ENCODE results near the gene CC2D1A. TPM values are rescaled to one million over a fixed set of nuclear protein-coding genes. Genes with fewer than 3 reads are reported as not detected.
"Not testable (repeated sequence)": the region's sequence is repeated elsewhere in the genome, so short reads cannot be mapped to it uniquely, and the experiment has no call there.

CC2D1A gene
- total RNA-seq, 1 experiment from 2014 or later, result 26.2 TPM

GRCh38 chr19:13920940-13921747 lies 15.1 kb downstream of the CC2D1A start:
- H3K36me3 ChIP-seq, result peaks cover 56% of the 10 kb centered on the region
- peak; percentile 51 for DNase-seq
- no peaks in the 10 kb centered on the region for H3K27me3 ChIP-seq
- no peaks in the 10 kb centered on the region; the same call in 1 of the 2 replicates for H3K9me3 ChIP-seq
- H3K4me3 ChIP-seq, result no peak overlapping the region

- H3K36me3 ChIP-seq, result peaks cover 62% of the 10 kb centered on the region
- not testable (repeated sequence) for DNase-seq, H3K9me3 ChIP-seq, H3K4me3 ChIP-seq, H3K27me3 ChIP-seq
These were observed 16.1 kb downstream of the CC2D1A start for GRCh38 chr19:13922118-13922517.

- no peak for DNase-seq
- no peaks in the 10 kb centered on the region; the same call in 1 of the 2 replicates for H3K9me3 ChIP-seq
- no peak overlapping the region for H3K4me3 ChIP-seq
- peaks cover 64% of the 10 kb centered on the region for H3K36me3 ChIP-seq
- H3K27me3 ChIP-seq, result no peaks in the 10 kb centered on the region
These were observed 17.4 kb downstream of the CC2D1A start for GRCh38 chr19:13923194-13923987.

- Histone ChIP-seq H3K4me3 (no peak overlapping the region), H3K36me3 (peaks cover 45% of the 10 kb centered on the region), H3K9me3 (no peaks in the 10 kb centered on the region; the same call in 1 of the 2 replicates), H3K27me3 (no peaks in the 10 kb centered on the region)
- DNase-seq, result no peak
These were observed 20.0 kb downstream of the CC2D1A start for GRCh38 chr19:13926010-13926409.

GRCh38 chr19:13926715-13927114 lies 20.7 kb downstream of the CC2D1A start:
- no peak for DNase-seq
- Histone ChIP-seq H3K9me3 (no peaks in the 10 kb centered on the region), H3K36me3 (peaks cover 38% of the 10 kb centered on the region), H3K4me3 (no peak overlapping the region), H3K27me3 (no peaks in the 10 kb centered on the region)

GRCh38 chr19:13929340-13929739 lies 23.3 kb downstream of the CC2D1A start:
- Histone ChIP-seq H3K9me3 (no peaks in the 10 kb centered on the region), H3K27me3 (no peaks in the 10 kb centered on the region), H3K36me3 (peaks cover 22% of the 10 kb centered on the region), H3K4me3 (no peak overlapping the region)
- no peak for DNase-seq

GRCh38 chr19:13929956-13930355 lies 24.0 kb downstream of the CC2D1A start:
- peaks cover 20% of the 10 kb centered on the region for H3K36me3 ChIP-seq
- H3K9me3 ChIP-seq, result no peaks in the 10 kb centered on the region
- DNase-seq, result no peak
- H3K27me3 ChIP-seq, result no peaks in the 10 kb centered on the region
- H3K4me3 ChIP-seq, result no peak overlapping the region

- H3K9me3 ChIP-seq, result no peaks in the 10 kb centered on the region
- H3K27me3 ChIP-seq, result no peaks in the 10 kb centered on the region
- no peak overlapping the region for H3K4me3 ChIP-seq
- peaks cover 17% of the 10 kb centered on the region for H3K36me3 ChIP-seq
- no peak for DNase-seq
These were observed 24.4 kb downstream of the CC2D1A start for GRCh38 chr19:13930402-13930801.

GRCh38 chr19:13931391-13932148 lies 25.6 kb downstream of the CC2D1A start:
- DNase-seq, result no peak
- Histone ChIP-seq H3K9me3 (no peaks in the 10 kb centered on the region), H3K4me3 (no peak overlapping the region), H3K27me3 (no peaks in the 10 kb centered on the region), H3K36me3 (peaks cover 11% of the 10 kb centered on the region)

- H3K9me3 ChIP-seq, result no peaks in the 10 kb centered on the region
- H3K36me3 ChIP-seq, result peaks cover 8% of the 10 kb centered on the region
- no peak for DNase-seq
- no peak overlapping the region for H3K4me3 ChIP-seq
- no peaks in the 10 kb centered on the region for H3K27me3 ChIP-seq
These were observed 26.2 kb downstream of the CC2D1A start for GRCh38 chr19:13932149-13932637.

- DNase-seq, result no peak
- Histone ChIP-seq H3K36me3 (peaks cover 7% of the 10 kb centered on the region; the same call in 1 of the 2 replicates), H3K9me3 (no peaks in the 10 kb centered on the region), H3K4me3 (no peak overlapping the region), H3K27me3 (no peaks in the 10 kb centered on the region)
These were observed 27.0 kb downstream of the CC2D1A start for GRCh38 chr19:13932911-13933393.

GRCh38 chr19:13934785-13935109 lies 28.7 kb downstream of the CC2D1A start:
- Histone ChIP-seq H3K4me3 (no peak overlapping the region), H3K27me3 (no peaks in the 10 kb centered on the region), H3K9me3 (no peaks in the 10 kb centered on the region), H3K36me3 (peaks cover 4% of the 10 kb centered on the region; the same call in 1 of the 2 replicates)
- no peak for DNase-seq

- DNase-seq, result no peak
- no peaks in the 10 kb centered on the region for H3K36me3 ChIP-seq
- H3K27me3 ChIP-seq, result no peaks in the 10 kb centered on the region
- H3K9me3 ChIP-seq, result no peaks in the 10 kb centered on the region
- no peak overlapping the region for H3K4me3 ChIP-seq
These were observed 29.9 kb downstream of the CC2D1A start for GRCh38 chr19:13935765-13936510.

GRCh38 chr19:13937479-13938300 lies 31.7 kb downstream of the CC2D1A start:
- no peak overlapping the region for H3K4me3 ChIP-seq
- no peak for DNase-seq

GRCh38 chr19:13938301-13939064 lies 32.5 kb downstream of the CC2D1A start, which contains the start of gene PODNL1:
PODNL1 (minus strand) TSS chr19:13938417; CDS start chr19:13938181, 236 bp downstream.
- Histone ChIP-seq H3K36me3 (no peaks in the 10 kb centered on the region), H3K4me3 (no peak within 1 kb of the TSS)
- no peak for DNase-seq

More at GRCh38 chr19:13937479-13938300, 31.7 kb downstream of the CC2D1A start:
- peaks cover 9% of the 10 kb centered on the region; the same call in 1 of the 2 replicates for H3K9me3 ChIP-seq
- H3K36me3 ChIP-seq, result no peaks in the 10 kb centered on the region
- no peaks in the 10 kb centered on the region for H3K27me3 ChIP-seq

More at GRCh38 chr19:13938301-13939064, 32.5 kb downstream of the CC2D1A start, which contains the start of gene PODNL1:
- peaks cover 9% of the 10 kb centered on the region; the same call in 1 of the 2 replicates for H3K9me3 ChIP-seq
- H3K27me3 ChIP-seq, result no peaks in the 10 kb centered on the region
